Activated CD4-positive, CD25-positive, alpha-beta regulatory T cell (primary cell): Measurements from ENCODE around the gene AMPH.

Experiments used
- DNase-seq, 4 experiments: peaks; one replicate each; lab custom pipeline; 2025; lab: John Stamatoyannopoulos, UW

AMPH gene

DNA sequence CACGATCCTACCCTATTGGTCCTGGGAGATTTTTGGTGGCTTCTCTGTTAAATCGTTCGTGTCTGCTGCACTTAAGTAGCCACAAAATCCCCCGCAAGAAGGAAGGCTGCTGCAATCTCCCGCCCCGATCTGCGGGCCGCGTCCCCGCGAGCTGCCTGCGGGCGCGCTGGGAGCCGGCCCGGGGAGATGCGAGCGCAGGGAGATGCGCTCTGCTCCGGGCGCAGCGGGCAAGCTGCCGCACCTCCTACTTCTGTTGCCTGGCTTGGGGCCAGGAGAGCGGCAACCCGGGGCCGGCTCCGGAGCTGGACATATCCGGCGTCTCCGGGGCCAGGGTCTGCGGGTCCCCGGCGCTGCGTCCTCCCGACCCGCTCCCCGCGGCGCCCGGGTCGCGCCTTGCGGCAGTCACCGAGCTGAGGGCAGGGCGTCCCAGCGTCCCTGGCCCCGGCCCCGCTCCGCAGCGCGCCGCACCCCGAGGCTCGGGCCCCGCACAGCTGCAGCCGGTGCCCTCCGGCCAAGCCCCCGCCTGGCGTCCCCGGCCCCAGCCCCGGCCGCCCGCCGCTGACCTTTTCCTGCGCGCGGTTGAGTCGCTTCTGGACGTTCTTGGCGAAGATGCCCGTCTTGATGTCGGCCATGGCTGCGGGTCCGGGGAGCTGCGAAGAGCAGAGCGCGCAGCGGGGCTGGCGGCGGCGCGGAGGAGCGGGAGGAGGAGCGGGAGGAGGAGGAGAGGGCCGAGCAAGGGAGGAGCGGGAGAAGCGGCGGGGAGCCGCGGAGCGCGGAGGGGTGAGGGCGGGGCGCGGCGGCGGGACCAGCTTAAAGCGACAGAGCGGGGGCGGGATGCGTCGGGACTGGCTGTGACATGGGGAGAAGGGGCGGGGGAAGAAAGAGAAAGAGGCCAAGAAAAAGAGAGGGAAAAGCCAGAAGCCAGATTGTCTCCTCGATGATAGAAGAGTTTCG lies at the start of gene AMPH:
Gene AMPH, minus strand, starts transcription at position 654 of the 954 bp plus-strand sequence. Its CDS starts 22 bp downstream, at position 632.
- DNase-seq: no peak

DNA sequence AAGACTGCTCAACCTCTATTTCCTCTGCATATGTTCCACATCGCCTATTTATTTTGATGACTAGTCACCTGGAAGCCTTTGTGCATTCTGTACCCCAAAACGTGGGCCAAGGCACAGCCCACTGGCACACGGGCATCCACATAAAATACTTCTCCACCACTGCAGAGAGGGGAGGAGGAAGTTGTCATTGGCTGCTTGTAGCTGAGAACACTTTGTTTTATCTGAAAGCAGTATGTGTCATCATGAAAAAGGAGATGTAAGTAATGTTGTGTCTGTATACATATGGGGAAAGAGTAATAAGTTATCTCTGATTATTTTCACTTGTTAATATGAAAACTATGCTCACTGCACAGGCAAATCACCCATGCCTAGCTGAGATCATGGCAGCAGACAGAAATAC lies 48.2 kb upstream of the AMPH start:
- DNase-seq: no peak

DNA sequence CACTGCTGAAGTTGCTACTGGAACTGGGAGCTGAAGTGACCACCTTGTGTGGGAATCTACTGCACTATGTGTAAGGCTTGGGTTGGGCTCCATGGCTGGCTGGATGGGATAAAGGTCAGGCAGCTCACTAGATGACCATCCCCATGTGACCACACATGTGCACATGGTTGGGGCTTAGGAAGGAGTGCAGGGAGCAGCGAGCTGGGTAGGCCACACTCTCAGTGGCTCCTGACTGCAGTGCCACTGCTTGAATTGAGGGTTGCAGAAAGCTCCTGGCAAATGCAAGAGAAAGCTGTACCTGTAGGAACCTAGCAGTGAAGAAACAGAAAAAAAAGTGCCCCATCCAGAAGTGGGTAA lies 47.5 kb upstream of the AMPH start:
- no peak for DNase-seq

DNA sequence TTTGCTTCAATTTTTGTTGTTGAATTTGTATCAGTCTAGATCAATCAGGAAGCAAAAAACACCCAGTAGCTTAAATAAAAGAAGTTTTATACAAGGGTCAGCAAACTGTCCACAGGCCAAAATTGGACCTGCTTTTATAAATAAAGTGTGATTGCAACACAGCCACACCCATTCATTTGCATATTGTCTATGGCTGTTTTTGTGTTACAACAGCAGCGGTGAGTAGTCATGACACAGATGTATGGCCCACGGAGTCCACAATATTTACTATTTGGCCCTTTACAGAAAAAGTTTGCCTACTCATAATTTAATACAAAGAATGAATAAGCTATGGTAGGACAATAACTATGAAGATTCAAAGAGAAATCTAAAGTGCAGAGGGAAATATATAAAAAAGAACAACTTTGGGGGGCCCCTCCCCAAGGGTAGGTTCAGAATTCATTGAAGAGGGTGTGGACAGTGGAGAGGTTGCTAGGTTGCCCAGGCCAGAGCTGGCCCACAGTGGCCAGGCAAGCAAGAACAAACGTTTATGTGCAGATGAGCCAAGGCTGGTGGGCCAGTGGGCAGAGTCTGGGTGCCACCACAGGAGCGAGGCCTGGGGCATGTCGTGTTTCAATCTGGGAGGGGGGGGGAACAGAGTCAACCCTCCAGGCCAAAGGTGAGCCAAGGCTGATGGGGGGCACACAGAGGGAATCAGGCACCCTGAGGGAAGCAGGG lies 47.0 kb upstream of the AMPH start:
- DNase-seq: no peak

DNA sequence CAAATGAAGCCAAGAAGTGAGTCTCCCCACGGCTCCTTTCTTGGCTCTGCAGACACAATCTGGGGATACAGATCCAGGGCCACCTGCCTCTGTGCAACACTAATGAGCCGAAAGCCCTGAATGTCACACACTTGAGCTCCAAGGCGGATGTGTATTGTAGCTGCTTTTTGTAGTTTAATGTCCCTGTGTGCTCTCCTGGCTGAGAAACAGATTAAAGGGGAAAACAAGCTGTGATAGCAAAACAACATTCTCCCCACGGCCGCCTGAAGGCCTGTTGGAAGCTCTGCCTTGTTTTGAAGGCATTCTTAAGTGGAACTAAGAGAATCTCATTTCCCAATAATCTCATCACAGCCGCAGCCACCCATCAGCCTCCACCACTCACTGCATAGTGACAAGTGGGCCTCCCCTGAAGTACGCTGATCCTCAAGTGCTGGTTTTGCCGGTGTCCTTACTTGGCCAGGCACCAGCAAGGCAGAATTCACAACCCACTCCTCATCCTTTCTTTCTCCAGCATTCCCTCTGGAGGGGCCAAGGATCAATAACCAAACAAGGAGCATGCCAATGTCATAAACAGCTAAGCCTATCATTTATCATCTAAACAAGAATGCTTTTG lies 44.4 kb upstream of the AMPH start:
- no peak for DNase-seq

DNA sequence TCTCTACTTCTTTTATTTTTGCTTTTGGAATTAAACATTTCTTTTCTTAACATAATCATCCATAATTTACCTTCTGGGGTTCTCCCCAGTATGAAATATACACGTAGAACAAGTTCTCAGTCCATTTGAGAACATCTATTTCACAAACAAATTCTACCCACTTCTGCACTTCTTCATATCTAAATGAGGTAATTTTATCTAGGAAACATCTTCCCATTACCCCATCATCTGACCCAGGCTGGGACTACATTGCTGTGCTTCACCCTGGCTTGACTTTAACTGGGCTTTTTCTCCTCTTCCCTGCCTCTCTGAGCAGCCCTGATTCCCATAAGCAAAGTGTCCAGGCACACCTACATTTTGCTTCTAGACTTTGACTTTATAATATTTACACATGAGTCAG lies 43.3 kb upstream of the AMPH start:
- no peak for DNase-seq

DNA sequence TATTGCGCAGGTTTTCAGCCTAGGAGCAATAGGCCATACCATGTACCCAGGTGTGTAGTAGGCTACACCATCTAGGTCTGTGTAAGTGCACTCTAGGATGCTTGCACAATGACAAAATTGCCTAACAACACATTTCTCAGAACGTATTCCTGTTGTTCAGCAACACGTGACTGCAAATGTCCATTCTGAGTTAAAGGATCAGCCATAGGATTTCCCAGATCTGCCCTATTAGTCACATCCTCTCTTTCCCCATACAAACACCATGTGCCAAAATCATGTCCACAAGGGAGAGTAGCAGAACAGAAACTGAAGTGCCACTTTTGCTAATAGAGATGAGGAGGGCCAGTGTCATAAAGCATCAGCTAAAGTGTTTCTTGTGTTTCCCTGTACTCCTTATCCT lies 42.6 kb upstream of the AMPH start:
- DNase-seq: no peak

DNA sequence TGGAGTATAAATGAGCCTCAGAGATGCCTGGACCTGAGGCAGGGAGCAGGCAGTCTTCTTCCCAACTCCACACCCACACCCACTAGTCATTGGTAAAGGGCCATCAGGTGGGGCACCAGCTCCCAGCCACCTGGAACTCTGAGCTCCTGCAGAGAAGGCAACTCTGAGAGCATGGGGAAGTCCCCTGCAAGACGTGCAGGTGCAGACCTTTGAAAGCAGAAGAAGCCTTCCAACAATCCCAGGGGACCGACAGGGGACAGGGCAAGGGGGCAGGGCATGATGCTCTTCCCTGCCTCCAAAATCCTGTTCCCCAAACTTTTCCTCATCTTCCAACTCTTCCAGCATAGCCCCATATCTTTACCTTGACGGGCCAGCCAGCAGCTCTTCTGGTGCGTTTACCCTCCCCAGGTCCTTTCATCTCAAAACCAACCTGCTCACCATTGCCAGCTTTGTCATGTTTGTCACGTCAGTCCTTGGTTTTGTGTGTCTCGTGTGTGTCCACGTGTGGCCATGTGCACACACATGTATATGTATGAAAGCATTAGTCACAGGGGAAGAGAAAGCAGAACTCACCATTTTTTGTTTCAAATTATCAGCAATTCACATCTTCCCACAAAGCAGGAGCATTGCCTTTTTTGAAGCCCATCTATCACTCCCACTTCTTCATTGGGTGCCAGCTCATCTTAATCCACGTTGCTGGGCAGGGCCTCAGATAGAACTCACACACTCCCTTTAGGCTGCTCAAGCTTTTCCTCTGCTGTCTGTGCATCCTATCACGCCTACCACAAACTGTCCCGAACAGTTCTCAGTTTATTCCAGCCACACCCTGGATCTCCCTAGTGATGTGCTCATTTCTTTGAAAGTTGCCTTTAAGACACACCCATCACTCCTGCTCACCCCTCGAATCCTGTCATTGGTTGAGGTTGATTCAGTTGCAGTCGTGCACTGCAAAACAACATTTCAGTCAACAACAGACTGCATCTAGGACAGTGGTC lies 41.0 kb upstream of the AMPH start:
- no peak for DNase-seq

DNA sequence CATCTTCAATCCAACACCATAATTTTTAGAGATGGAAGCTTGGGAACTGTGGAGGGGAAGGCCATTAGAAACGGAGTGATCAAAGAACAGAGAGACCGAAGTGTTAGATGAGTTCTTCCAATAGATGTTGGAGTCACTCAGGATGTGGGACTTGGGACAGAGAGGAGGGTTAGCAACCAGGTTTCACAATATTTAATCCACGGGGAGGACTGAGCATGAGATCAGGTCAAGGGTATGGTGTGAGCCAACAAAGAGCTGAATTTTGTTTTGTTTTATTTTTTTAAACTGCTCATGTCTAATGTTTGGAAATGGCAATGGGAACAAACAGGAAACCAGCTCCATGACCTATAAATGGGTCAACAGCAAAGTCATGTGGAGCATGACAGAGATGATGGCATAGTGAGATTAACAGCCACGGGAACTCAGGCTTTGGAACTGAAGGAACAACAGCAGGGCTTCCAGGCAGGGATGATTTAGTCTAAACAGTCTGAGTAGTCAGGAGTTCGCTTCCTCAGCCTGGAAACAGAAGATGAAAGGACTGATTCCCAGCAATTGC lies 38.9 kb upstream of the AMPH start:
- DNase-seq: no peak

DNA sequence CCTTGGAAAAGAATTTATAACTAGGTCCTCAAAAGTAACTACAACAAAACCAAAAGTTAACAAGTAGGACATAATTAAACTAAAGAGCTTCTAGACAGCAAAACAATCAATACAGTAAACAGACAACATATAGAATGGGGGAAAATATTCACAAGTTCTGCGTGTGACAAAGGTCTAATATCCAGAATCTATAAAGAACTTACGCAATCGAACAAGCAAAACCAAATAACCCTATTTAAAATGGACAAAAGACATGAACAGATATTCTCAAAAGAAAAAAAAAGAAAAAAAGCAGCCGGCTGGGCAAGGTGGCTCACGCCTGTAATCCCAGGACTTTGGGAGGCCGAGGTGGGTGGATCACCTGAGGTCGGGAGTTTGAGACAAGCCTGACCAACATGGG lies 33.8 kb upstream of the AMPH start:
- DNase-seq: no peak

DNA sequence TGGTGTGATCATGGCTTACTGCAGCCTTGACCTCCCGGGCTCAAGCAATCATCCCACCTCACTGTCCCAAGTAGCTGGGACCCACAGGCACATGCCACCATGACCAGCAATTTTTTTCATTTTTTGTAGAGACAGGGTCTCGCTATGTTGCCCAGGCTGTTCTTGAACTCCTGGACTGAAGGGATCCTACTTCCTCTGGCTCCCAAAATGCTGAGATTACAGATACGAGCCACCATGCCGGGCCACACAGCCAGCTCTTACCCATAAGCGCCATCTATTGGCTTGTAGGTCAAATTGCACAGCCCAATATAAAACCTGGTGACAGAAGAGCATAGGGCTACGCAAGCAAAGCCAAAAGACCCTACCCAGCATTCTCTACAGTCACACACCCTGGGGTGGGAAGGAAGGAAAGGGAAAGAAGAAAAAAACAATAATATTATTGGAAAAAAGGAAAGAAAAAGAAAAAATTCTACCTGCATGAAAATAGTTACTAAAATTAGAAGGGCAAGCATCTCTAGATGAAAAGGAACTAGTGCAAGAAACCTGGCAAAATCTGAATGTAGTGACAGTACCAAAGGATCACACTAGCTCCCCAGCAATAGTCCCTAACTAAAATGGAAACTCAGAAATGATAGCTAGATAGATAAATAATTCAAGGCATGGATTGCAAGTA lies 29.4 kb upstream of the AMPH start:
- DNase-seq: no peak

DNA sequence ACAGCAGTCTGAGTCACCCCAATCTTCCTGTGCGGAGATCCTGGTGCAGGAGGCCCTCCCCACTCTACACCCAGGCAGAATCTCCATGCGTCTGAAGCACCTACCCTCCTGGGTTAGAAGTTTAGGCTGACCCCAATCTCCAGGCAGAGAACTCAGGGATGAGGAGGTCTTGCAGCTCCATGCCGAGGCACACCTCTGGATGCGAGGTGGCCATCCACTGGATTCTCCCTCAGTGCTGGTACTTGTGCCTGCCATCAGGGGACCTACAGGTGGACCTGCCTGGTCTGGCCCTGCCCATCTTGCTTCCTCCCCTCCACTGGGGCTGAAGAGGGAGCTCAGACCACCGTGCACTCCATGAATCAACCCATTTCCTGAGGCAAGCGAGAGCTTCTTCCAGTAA lies 28.8 kb upstream of the AMPH start:
- DNase-seq: no peak

DNA sequence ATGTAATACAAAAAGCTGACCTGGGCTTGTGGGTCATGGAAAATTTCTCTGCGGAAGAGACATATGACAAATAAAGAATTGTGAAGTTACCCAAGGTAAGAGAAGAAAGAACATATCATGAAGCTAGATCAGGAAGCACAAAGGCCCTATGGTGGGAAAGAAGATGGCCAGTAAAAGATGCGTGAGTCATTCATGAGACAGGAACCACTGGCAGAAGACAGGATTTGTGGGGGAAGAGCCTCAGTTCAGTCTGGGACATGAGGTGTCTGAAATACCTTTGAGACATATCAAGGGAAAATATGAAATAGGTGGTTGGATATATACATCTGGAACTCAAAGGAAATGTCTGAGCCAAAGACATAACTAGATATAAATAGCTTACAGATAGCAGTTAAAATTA lies 27.7 kb upstream of the AMPH start:
- DNase-seq: no peak

DNA sequence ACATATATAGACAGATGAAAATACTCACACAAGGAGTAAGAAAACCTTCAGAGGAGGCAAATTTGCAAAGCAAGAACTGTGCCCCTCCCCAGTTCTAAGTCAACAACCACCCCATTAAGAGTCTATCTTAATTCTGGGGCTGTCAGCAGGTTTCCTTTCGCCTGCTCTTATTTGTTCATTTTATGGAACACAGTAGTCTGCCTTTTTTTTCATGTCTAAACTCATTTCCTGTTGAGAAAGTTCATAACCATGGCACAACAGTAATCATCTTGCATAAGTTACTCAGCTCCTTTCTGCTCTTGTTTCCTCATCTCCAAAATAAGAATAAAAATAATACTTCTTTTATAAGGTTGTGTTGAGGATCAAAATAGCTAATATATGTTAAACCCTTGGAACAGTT lies 25.8 kb upstream of the AMPH start:
- DNase-seq: no peak

DNA sequence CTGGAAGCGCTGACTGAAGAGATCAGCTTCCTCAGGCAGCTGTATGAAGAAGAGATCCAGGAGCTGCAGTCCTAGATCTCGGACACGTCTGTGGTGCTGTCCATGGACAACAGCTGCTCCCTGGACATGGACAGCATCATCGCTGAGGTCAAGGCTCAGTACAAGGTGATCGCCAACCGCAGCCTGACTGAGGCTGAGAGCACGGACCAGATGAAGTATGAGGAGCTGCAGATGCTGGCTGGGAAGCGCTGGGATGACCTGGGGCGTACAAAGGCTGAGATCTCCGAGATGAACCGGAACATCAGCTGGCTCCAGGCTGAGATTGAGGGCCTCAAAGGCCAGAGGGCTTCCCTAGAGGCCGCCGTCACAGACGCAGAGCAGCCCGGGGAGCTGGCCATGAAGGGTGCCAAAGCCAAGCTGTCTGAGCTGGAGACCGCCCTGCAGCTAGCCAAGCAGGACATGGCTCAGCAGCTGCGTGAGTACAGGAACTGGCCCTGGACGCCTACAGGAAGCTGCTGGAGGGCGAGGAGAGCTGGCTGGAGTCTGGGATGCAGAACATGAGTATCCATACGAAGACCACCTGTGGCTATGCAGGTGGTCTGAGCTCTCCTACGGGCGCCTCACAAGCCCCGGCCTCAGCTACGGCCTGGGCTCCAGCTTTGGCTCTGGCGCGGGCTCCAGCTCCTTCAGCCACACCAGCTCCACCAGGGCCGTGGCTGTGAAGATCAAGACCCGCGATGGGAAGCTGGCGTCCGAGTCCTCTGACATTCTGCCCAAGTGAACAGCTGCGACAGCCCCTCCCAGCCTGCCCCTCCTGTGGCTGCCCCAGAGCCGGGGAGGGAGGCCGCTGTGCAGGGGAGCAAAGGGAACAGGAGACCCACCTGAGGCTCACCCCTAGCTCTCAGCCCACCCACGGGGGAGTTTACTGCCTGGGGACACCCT lies 24.9 kb upstream of the AMPH start:
- DNase-seq: no peak

DNA sequence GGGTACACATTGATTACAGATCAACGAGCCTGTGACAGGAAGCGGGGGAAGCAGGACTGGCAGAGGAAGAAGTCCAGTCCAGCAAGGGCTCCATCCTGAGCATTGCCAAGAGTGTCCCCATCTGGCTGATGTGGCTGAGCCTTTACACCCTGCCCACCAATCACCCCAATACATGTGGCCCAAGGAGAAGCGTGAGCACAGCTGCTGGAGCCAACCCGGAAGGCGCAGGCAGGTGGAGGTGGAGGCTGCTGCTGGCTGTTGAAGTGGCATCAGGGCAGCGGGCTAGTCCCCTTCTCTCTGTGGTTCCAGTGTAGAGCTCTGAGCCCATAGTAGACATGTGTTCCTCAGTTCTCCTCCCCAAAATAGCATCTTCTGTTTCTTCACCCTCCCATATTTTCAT lies 6.8 kb upstream of the AMPH start:
- DNase-seq: no peak

DNA sequence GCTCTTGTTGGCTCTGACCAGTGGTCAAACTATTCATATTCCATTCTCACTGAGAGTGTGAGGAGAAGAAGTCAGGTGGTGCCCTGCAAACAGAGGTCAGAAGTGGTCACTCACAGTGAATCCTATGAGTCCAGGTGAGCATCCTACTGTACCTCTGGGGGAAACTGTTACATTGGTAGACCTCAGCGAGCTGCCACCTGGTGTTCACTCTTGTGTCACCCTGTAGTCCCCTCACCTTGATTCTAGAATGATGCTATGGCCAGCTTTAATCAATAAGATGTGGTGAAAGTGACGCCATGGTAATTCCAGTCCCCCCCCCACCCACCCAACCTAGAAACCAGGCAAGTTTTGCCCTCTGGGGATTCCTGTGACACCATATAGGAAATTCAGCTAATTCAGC lies 1.2 kb upstream of the AMPH start:
- no peak for DNase-seq

DNA sequence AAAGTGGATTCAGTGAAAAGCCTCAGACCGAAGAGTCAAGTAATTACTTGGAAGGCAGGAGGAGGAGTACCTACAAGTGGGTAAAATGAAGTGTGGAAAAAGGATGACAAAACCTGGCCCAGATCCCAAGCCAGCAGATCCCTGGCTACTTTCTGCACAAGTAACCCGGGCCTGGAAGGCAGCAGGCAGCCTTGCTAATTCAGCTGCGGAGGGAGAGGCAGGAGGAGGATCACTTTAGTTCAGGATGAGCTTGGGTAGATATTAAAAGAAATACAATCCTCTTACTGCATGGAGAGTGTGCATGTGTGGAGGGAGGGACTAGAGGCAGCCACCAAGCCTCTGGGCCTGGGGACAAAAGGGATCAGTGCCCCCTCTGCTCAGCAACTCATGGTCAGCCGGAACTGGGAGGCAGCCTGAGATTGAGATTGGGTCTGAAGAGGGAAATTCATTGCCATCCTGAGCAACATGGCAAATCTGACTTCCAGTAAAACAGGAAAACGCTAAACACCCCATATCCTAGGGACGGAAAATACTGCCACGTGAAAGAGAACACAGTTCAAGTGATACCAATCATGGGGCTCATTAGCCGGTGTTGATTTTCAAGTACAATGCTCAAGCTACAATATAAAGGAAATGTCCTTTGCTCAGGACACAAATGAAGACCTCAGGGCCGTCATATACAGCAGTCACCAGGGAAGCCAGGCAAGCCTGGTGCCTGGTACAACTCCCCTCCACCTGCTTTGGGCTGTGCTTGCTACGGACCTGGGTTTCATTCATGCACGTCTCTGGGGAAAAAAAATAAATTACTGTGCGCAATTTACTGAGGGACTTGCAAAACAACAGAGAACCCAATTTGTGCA lies 1.3 kb downstream of the AMPH start:
- no peak for DNase-seq
